GM20431 (cell line): Measurements from ENCODE around the gene UTP14A.

ENCODE experiments used
- in situ Hi-C: fragments of 300-500 bp; cut with MseI, MboI; formaldehyde crosslinking; loops from one replicate; pipeline ENCODE4 v1.15.0; 2020; ENCODE audit warnings: low sequenced_read_pairs; ENCODE audit not compliant: unreplicated experiment

Gene UTP14A

DNA sequence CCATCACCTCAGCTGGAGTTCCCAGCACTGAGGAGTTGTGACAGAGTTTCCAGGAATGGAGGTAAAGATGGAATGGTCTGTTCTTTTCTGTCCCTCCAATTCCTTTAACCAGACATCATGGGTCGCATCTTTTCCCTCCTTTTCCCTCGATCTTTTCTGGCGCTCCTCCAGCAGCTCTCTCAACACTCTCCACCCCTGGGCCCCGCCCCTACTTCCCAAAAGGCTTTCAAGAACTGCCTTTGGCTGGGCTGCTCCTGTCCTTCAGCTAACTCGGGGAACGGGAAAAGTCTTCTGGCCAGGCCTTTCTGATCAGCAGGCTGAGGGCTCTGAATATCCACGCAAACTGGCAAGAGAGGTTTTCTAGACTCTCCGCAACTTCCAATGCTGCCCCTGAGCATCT, 34.0 kb downstream of the UTP14A start:
- in situ Hi-C loops: no loop called here

GRCh38 chrX:129940721-129941120, 34.8 kb downstream of the UTP14A start:
- in situ Hi-C loops: no loop called here

GRCh38 chrX:129945131-129945530, 39.2 kb downstream of the UTP14A start:
- in situ Hi-C loops: no loop called here

- in situ Hi-C loops: no loop called here
Observed at GRCh38 chrX:129953334-129953648, 47.3 kb downstream of the UTP14A start.

- in situ Hi-C loops: no loop called here
Observed at GRCh38 chrX:129953881-129954280, 47.9 kb downstream of the UTP14A start.

- in situ Hi-C loops: no loop called here
Observed at GRCh38 chrX:129954804-129955203, 48.8 kb downstream of the UTP14A start.

DNA sequence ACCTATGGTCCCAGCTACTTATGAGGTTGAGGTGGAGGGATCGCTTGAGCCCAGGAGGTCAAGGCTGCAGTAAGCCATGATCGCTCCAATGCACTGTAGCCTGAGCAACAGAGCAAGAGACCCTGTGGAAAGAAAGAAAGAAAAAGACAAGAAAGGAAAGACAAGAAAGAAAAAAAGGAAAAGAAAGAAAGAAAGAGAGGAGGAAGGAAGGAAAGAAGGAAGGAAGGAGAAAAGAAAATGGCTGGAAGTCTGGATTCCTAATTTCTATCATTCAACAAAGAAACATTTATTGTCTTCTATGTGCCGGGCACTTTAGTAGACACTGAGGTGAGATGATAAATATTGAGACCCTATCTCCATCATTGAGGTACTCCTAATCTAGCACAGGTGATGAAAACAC, 49.7 kb downstream of the UTP14A start:
- in situ Hi-C loops: no loop called here

DNA sequence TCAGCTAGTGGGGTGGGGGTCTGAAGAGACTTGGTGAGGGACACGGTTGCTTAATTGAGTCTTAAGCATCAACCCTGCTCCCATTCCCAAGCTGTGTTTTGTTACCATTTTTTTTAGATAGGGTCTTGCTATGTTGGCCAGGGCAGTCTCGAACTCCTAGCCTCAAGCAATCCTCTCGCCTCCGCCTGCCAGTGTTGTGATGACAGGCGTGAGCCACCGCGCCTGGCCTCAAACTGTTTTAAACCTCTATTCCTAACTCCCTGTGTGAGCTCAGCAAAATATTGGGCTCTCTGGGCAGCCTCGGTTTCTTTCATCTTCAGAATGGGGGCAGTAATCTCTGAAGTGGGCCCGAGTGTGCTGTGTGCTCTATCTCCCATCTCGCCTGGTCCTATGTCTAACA, 50.2 kb downstream of the UTP14A start:
- in situ Hi-C loops: no loop called here

DNA sequence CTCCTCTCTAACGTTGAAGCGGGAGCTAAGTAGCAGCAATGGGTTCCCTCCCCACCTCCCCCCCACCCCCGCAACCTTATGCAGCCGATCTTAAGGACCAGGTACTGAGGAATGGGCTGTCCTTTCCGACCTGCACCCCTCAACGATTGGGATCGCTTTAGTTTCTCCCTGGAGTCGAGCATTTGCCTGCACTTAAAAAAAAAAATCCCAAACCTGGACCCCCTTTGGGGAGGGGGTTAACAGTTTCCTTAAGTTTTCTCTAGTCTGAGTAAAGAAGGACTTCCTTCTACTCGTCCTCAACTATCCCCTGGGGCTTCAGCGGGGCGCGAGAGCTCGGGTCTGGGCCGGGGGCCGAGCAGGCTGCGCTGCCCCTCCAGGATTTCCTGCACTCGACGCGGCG, 50.8 kb downstream of the UTP14A start:
- in situ Hi-C loops: no loop called here

GRCh38 chrX:129957241-129958082, 51.5 kb downstream of the UTP14A start:
- in situ Hi-C loops: no loop called here

DNA sequence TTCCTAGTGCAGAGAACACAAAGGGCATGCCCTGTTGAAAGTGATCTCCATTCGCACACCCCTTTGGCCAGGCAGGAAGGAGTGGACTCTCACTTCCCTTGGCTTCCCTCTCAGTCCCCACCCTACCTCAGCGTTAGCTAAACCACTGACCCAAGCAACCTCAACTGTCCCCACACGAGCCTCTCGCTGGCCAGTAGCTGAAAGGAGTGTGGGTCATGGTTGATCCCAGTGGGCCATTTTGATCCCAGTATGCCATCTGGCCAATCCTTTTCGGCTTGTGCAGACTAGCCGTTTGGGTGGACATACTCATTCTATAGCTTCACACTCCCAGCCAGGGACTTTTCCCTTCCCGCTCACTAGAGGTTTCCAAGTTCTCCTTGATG, 52.1 kb downstream of the UTP14A start:
- in situ Hi-C loops: no loop called here

DNA sequence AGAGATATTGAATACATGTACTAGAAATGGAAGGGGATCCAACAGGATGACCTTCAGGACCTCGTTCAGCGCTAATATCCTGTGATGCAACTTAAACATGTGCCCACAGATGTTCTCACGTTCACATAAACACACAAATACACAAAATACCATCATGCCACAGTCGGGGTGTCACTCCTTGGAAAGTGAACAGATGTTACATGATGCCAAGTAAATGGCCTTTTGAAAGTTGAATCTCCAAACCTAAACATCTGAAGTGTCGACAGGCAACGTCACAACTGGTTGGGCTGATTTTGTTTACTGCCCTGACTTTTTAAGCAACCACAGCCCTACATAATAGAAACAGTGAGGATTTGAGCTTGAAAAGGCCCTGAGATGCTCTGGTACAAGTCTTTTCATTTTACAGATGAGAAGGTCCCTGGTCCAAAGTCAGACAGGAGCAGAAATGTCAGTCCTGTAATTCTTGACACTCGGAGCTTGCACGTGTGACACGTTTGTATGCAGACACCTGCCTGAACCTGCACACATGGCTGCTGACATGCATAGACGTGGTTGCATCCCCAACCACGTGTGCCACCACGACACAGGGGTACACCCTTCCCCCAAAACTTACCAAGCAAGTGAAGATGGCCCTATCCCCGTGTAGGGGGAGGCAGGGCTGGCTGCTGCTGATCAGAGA, 53.0 kb downstream of the UTP14A start:
- in situ Hi-C loops: no loop called here

DNA sequence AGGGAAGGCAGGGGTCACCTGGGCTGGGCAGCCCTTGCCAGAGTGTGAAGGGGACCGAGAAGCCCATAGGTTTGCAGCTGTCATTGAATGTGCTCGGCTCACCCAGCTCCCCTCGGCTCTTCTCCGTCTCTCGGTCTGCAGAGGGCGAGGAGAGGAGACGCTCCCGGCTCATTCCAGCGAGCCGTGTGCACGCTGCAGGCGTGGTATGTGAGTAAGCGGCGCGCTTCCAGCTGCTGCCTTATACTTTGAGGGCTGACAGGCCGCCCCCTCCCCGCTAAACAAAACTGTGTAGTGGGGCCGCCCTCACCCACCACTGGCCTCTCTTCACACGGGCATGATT, 53.5 kb downstream of the UTP14A start:
- in situ Hi-C loops: no loop called here

- in situ Hi-C loops: no loop called here
Observed at GRCh38 chrX:129961180-129962083, 55.5 kb downstream of the UTP14A start.

DNA sequence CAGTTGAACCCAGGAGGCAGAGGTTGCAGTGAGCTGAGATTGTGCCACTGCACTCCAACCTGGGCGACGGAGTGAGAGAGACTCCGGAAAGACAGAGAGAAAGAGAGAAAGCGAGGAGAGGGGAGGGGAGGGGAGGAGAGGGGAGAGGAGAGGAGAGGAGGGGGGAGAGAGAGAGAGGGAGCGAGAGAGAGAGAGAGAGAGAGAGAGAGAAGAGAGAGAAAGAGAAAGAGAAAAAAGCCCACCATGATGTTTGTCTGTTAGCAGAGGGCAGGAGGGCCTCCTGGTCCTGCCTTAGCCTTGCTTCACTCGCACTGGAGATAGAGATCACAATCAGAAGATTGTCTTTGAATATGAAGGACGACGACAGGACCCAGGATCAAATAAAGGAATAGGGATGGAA, 57.8 kb downstream of the UTP14A start:
- in situ Hi-C loops: no loop called here

DNA sequence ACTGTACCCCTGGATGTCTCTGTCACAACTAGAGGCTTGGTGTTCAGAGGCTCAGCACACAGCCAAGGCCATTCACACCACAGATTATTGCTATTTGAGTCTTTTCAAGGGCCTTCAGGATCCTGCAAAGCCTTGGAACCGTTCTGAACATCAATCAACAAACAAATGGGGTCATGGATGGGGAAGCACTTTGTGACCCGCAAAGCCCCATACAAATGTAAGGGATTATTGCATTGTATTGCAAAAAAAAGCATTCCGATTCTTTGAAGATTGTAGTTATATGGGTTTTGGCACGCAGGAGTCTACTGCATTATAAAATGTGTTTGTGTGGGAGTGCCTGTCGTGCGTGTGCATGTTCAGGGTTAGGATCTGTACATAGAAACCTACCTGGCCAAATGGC, 59.2 kb downstream of the UTP14A start:
- in situ Hi-C loops: no loop called here

GRCh38 chrX:129968968-129969367, 63.0 kb downstream of the UTP14A start:
- in situ Hi-C loops: no loop called here

DNA sequence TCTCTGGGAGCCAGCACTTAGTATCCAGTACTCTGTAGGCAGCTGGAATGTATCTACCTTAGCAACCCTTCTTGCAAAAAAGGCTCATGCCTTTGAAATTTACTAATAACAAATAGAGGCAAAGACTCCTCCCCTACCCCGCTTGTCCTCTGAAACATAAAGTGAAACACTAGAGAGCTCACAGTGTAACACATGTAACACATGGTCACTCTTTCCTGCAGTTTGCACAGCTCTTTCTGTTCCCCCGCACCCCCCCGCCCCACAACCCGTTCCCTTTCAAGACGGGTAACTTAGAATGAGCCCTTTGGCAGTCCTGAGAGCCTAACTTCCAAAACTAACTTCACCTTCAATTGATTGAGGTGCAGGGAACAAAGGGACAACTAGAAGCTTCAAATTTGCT, 70.5 kb downstream of the UTP14A start:
- in situ Hi-C loops: no loop called here
